ENCODE results near the gene DLX5.

GRCh38 chr7:97002555-97003261 is 21.9 kb downstream of the DLX5 start:
- TF ChIP-seq CTCF (IDR thresholded peaks at IDR 0.05), result no peak
- no peak for TF ChIP-seq POLR2A (IDR thresholded peaks at IDR 0.05)
- TF ChIP-seq EP300 (IDR thresholded peaks at IDR 0.05), result no peak
- TF ChIP-seq POLR2AphosphoS5 (IDR thresholded peaks at IDR 0.05), result no peak

Measured in suprapubic skin (tissue), 4 donors.